Endothelial cell of umbilical vein (primary cell): ENCODE results near the gene FGF12. TPM values are rescaled to one million over a fixed set of nuclear protein-coding genes. Genes with fewer than 3 reads are reported as not detected.

ENCODE experiments used
- BruUV-seq: library from RNA; stranded (reverse); fragments of 400-500 nt; replicated peaks from 2 replicates; lab custom pipeline; 2021; lab: Mats Ljungman, UMichigan
- CTCF ChIA-PET: fragments of 300-600, 350-600 bp; sonication (Branson Sonifier 250); formaldehyde crosslinking; loops from one replicate; lab custom pipeline; 2021; ENCODE audit warnings: antibody characterized with exemption, inconsistent platforms; lab: Charles Lee
- POLR2A ChIA-PET: fragments of 300-600, 350-600 bp; sonication (Branson Sonifier 250); formaldehyde crosslinking; loops from one replicate; lab custom pipeline; 2021; ENCODE audit warnings: antibody characterized with exemption, inconsistent platforms; lab: Charles Lee
- DNase-seq: peaks from one replicate; pipeline ENCODE4 v3.0.0-alpha.2; 2011; ENCODE audit warnings: low read depth, low spot score
- FAIRE-seq: peaks from 2 replicates; lab custom pipeline; 2011; peaks lifted over from hg19 to GRCh38; lab: Jason Lieb, UNC
- H2AFZ ChIP-seq: 2 replicates; pipeline ENCODE4 v1.6.0; 2012; ENCODE audit warnings: low read depth, low read length, control low read depth, inconsistent platforms
- H3K27ac ChIP-seq: 2 replicates; pipeline ENCODE4 v1.5.1; 2011; ENCODE audit warnings: low read depth, mild to moderate bottlenecking, control low read depth, low read length, moderate library complexity; ENCODE audit not compliant: insufficient read depth
- H3K27me3 ChIP-seq, 2 experiments: 2 replicates each; pipeline versions ENCODE4 v1.6.0 to v1.6.1; 2011; ENCODE audit warnings: low read length in 2 of 2, mixed read lengths in 1 of 2; ENCODE audit not compliant: control insufficient read depth in 2 of 2, insufficient read depth in 2 of 2
- H3K36me3 ChIP-seq, 2 experiments: 2 replicates in 1 of 2; 3 replicates in 1 of 2; pipeline ENCODE4 v1.5.1; 2011; ENCODE audit warnings: low read length in 2 of 2, mild to moderate bottlenecking in 1 of 2, moderate library complexity in 1 of 2; ENCODE audit not compliant: control insufficient read depth in 2 of 2, insufficient read depth in 2 of 2; ENCODE audit errors: extremely low read depth in 1 of 2
- H3K4me1 ChIP-seq: 3 replicates; pipeline ENCODE4 v1.5.1; 2011; ENCODE audit warnings: mild to moderate bottlenecking, low read length; ENCODE audit not compliant: control insufficient read depth, insufficient read depth; ENCODE audit errors: extremely low read depth
- H3K4me2 ChIP-seq: 2 replicates; pipeline ENCODE4 v1.6.1; 2011; ENCODE audit warnings: low read length, control low read depth, mixed read lengths; ENCODE audit not compliant: insufficient read depth
- H3K4me3 ChIP-seq, 3 experiments: fragments of 200-600 bp in 1 of 3; sonication (generic), shearing (Covaris generic) in 1 of 3; replicated peaks in 1 of 3; 2 replicates each; pipeline ENCODE4 v1.5.1; 2011 to 2016; ENCODE audit warnings: control low read depth in 3 of 3, low read length in 3 of 3, mild to moderate bottlenecking in 2 of 3, inconsistent platforms in 1 of 3, low read depth in 1 of 3, moderate library complexity in 1 of 3; ENCODE audit not compliant: insufficient read depth in 1 of 3
- H3K79me2 ChIP-seq: 2 replicates; pipeline ENCODE4 v1.6.0; 2012; ENCODE audit warnings: low read length, inconsistent platforms; ENCODE audit not compliant: control insufficient read depth, insufficient read depth
- H3K9ac ChIP-seq: replicated peaks from 2 replicates; pipeline ENCODE3; 2011; ENCODE audit warnings: low read length, control low read depth; ENCODE audit not compliant: insufficient read depth; ENCODE audit errors: extremely low read depth
- H3K9me1 ChIP-seq: replicated peaks from 3 replicates; pipeline ENCODE4 v1.6.0; 2011; ENCODE audit warnings: mild to moderate bottlenecking, low read length; ENCODE audit not compliant: control insufficient read depth, insufficient read depth; ENCODE audit errors: extremely low read depth
- H3K9me3 ChIP-seq: replicated peaks from 2 replicates; pipeline ENCODE4 v1.5.1; 2012; ENCODE audit warnings: low read length, inconsistent platforms; ENCODE audit not compliant: control insufficient read depth, insufficient read depth
- H4K20me1 ChIP-seq: replicated peaks from 2 replicates; pipeline ENCODE3; 2011; ENCODE audit warnings: mild to moderate bottlenecking, low read length; ENCODE audit not compliant: control insufficient read depth, insufficient read depth; ENCODE audit errors: extremely low read depth
- CTCF ChIP-seq, 2 donors: IDR thresholded peaks; 1 replicate in 1 of 2; 2 replicates in 1 of 2; pipeline ENCODE4 v1.5.1; 2011; ENCODE audit warnings: low read length in 2 of 2, mild to moderate bottlenecking in 2 of 2, moderate library complexity in 2 of 2, control low read depth in 1 of 2, inconsistent platforms in 1 of 2, low read depth in 1 of 2; ENCODE audit not compliant: insufficient read depth in 1 of 2; ENCODE audit errors: extremely low read depth in 1 of 2
- EZH2 ChIP-seq: IDR thresholded peaks from 2 replicates; pipeline ENCODE4 v1.6.1; 2012; ENCODE audit warnings: borderline replicate concordance, low read depth, mild to moderate bottlenecking, moderate library complexity, low read length, inconsistent platforms; ENCODE audit not compliant: severe bottlenecking
- FOS ChIP-seq: IDR thresholded peaks from 2 replicates; pipeline ENCODE4 v1.6.1; 2011; ENCODE audit warnings: mild to moderate bottlenecking, low read length, moderate library complexity, borderline replicate concordance; ENCODE audit not compliant: insufficient read depth
- GATA2 ChIP-seq: IDR thresholded peaks from 2 replicates; pipeline ENCODE4 v1.7.0; 2011; ENCODE audit warnings: low read depth, mild to moderate bottlenecking, moderate library complexity, mixed read lengths, low read length; ENCODE audit not compliant: insufficient read length, insufficient read depth
- JUN ChIP-seq: IDR thresholded peaks from 2 replicates; pipeline ENCODE4 v1.6.1; 2011; ENCODE audit warnings: borderline replicate concordance, low read depth; ENCODE audit not compliant: insufficient read length, insufficient read depth
- MAX ChIP-seq: IDR thresholded peaks from 2 replicates; pipeline ENCODE4 v1.6.1; 2011; ENCODE audit not compliant: insufficient read depth, insufficient read length
- MYC ChIP-seq: IDR thresholded peaks from one replicate; pipeline ENCODE4 v1.6.1; 2011; ENCODE audit warnings: mild to moderate bottlenecking, low read depth, low read length
- POLR2A ChIP-seq: IDR thresholded peaks from 2 replicates; pipeline ENCODE4 v1.6.1; 2012; ENCODE audit warnings: low read depth, mild to moderate bottlenecking, control low read depth, low read length
- POLR2AphosphoS5 ChIP-seq: IDR thresholded peaks from 2 replicates; pipeline ENCODE4 v1.6.1; 2012; ENCODE audit warnings: low read depth, mild to moderate bottlenecking, control low read depth, low read length, moderate library complexity; ENCODE audit not compliant: insufficient read depth
- dilution Hi-C: fragments of 300-500 bp; cut with MboI; formaldehyde crosslinking; loops from one replicate; pipeline ENCODE4 v1.15.0; 2019; ENCODE audit warnings: low sequenced_read_pairs; ENCODE audit not compliant: extremely low pct_ligation_motif_present
- intact Hi-C: fragments of 100-400 bp; cut with micrococcal nuclease; formaldehyde crosslinking; loops from one replicate; pipeline ENCODE4 v1.10.0; 2022
- polyA plus RNA-seq, 4 experiments: library from polyadenylated mRNA; depleted of rRNA in 3 of 4; stranded (reverse) in 3 of 4; unstranded in 1 of 4; fragments of >200 nt; gene quantifications; 2 replicates each; pipeline versions ENCODE4 v1.2.1 to v1.2.3, GENCODE V29; 2011 to 2012; ENCODE audit warnings: missing spikeins in 1 of 4
- total RNA-seq: library from RNA; stranded (reverse); gene quantifications from 2 replicates; pipeline ENCODE4 v1.2.3, GENCODE V29; 2021

FGF12 gene
- total and polyA plus RNA-seq, 2 donors (not counting 3 experiments of a cell fraction or from before 2014, with no cell fraction given) = 0.72 to 2.5 TPM

GRCh38 chr3:192505731-192506130 is 221.6 kb downstream of the FGF12 start:
- H3K9me1 ChIP-seq = no peaks in the 10 kb centered on the region
- H3K9ac ChIP-seq = no peak overlapping the region
- H3K9me3 ChIP-seq = no peaks in the 10 kb centered on the region
- H3K4me2 ChIP-seq = no peak overlapping the region
- no peak overlapping the region for H2AFZ ChIP-seq
- POLR2A ChIA-PET = no interaction called here
- intact Hi-C loops = no loop called here
- CTCF ChIA-PET = interaction anchor here (0.9 kb wide), 1 partner anchor 10 kb away, joined by 3 read pairs; no protein-coding TSS in a partner anchor
- FAIRE-seq (no peak), DNase-seq (no peak)
- no peaks in the 10 kb centered on the region for H3K79me2 ChIP-seq
- H3K27ac ChIP-seq = no peak overlapping the region
- H3K4me3 ChIP-seq = no peak overlapping the region
- no peaks in the 10 kb centered on the region for H4K20me1 ChIP-seq
- no peaks in the 10 kb centered on the region for H3K27me3 ChIP-seq
- no peak for TF ChIP-seq POLR2A
- no peak for TF ChIP-seq EZH2
- TF ChIP-seq MYC = no peak
- TF ChIP-seq CTCF (IDR thresholded peaks at IDR 0.05; ENCODE audit: extremely low read depth in 1 of 2, insufficient read depth in 1 of 2, low read depth in 1 of 2, low read length in 2 of 2) = no peak
- TF ChIP-seq FOS = no peak
- no peak for TF ChIP-seq POLR2AphosphoS5
- TF ChIP-seq JUN = no peak
- no peak for TF ChIP-seq MAX
- no peak for TF ChIP-seq GATA2
- no TSS peak for BruUV-seq
- no peaks in the 10 kb centered on the region for H3K36me3 ChIP-seq
- H3K4me1 ChIP-seq = no peaks in the 10 kb centered on the region
- dilution Hi-C loops = no loop called here
